ENCODE measurements around the gene KRT77.

DNA sequence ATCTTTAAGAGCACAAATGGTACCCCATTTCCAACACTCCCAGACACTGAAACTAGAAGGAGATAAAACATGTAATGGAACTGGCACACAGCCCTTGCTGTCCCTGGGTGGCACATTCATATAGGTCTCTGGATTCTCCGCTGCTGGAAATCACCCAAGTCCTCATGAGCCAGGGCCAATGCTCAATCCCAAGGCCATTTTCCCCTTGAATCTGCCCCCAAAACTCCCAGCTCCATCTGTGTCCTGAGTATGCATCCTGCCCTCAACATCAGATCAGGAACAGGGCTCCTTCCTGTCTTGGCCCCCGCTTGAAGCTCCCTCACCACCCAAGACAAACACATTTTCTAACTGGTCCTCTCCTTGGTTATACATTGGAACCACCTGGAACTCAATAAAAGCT lies 49.2 kb upstream of the KRT77 start:
- no peak for TF ChIP-seq ZNF274 (IDR thresholded peaks at IDR 0.05; ENCODE audit: low read depth, low read length)
- TF ChIP-seq YY1 (IDR thresholded peaks at IDR 0.05; ENCODE audit: insufficient read depth, insufficient read length), result no peak
- TF ChIP-seq SUZ12 (IDR thresholded peaks at IDR 0.05; ENCODE audit: extremely low read depth, insufficient read depth, insufficient read length), result no peak
